C1 segment of cervical spinal cord (tissue), 14 donors: ENCODE data around the gene XPC.
A peak's percentile ranks its signal among the peaks of the same experiment; 100 is the strongest.

Source experiments
- DNase-seq, 14 donors: peaks; one replicate each; lab custom pipeline; 2025; lab: John Stamatoyannopoulos, UW

The XPC gene

DNA sequence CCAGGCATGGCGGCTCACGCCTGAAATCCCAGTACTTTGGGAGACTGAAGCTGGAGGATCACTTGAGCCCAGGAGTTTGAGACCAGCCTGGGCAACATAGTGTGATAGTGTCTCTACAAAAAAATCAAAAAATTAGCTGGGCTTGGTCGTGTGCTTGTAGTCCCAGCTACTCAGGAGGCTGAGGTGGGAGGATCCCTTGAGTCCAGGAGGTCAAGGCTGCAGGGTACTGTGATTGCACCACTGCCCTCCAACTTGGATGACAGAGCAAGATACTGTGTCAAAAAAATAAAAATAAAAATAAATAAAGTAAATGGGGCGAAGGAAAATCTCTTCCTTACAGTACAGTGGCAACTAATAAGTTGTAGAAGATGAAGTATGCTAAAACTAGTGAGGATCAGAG lies 29.8 kb upstream of the XPC start:
- DNase-seq, result no peak

GRCh38 chr3:14206548-14207177 lies 28.3 kb upstream of the XPC start:
- no peak for DNase-seq

- no peak for DNase-seq
Observed at GRCh38 chr3:14204515-14205284, 26.3 kb upstream of the XPC start.

DNA sequence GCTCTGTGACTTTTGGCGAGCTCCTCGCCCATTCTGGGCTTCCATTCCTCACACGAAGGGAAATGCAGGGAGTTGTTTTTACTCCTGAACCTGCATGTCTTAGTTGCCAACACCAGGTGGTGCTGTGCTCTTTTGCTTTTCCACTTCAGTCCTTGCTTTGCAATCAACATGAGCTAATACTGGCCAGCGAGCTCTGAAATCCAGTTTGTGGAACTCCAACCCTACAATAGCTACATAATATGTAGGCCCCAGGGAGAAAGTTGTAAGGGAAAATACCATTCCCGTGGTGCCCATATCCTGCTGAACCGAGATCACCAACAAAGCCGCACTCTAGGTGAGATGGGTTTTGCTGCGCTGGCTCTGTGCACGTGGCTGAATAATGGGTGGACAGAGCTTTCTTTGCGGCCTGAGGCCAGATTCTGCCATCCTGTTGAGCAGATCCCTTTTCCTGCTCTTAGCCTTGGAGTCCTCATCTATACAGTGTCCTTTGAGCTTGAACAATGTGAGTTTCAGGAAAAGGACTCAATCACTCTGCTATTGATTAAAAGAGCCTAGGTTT lies 25.2 kb upstream of the XPC start:
- DNase-seq, result peak in 12 of 14 donors; percentile 16 to 59 (median 36)

DNA sequence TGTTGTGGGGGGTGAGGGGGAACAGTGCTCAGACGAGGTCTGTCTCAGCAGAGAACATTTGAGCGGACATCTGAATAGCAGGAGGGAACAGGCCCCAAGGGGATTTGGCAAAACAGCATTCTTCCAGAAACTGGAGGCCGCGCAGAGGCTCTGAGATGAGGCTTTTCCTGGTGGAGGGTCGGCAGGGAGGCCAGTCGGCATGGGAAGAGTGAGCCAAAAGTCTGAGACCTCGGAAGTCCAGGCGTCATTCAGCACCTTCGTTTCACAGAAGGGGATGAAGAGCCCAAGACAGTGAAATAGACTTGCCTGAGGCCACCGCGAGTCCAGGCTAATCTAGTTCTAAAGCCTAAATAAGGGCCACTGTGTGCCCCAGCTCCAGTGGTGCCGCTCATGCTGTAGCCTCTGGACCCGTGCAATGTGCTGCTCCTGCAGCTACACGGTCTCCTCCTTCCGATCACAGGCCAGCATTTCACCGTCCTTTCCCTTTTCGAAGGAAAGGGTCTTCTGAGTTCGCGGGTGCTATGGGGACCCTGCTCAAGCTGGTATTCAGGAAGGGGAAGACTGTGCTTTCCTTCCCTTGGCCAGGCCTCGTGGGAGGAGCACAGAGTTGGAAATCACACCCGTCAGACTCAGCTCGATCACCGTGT lies 24.6 kb upstream of the XPC start:
- DNase-seq, result no peak

DNA sequence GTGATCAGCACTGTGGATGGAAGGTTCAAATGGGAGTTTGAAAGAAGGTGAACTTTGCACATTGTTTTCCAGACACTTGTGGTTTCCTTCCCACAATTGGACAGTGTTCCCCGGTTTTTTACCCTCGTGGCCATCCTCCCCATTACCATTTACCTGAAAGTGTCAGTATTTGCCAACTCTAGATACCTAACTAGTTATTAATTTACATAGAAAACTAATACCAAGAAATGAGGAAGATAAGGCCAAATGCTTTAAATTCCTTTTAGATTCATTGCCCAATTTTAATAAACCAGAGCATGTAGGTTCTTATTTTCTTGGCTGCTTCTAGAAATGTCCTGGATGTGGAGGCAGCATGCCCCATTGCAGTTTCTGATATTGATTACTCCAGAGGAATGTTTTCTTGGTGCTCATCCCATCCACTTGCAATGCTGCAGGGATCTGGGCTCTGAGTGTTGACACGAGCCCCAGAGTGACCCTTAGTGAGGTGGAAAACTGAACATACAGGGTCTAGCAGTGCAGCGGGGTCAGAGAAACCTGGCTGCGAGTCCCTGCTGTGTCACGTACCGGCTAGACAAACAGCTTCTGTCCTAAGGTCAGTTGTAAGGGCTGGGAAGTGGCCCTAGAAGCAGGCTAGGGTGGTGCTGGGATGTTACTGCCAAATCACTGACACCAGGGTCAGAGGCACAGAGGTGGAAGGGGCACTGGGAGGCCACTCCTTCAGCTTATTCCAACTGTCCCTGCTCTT lies 23.7 kb upstream of the XPC start:
- DNase-seq, result no peak

GRCh38 chr3:14200841-14201240 lies 22.4 kb upstream of the XPC start:
- DNase-seq, result no peak

DNA sequence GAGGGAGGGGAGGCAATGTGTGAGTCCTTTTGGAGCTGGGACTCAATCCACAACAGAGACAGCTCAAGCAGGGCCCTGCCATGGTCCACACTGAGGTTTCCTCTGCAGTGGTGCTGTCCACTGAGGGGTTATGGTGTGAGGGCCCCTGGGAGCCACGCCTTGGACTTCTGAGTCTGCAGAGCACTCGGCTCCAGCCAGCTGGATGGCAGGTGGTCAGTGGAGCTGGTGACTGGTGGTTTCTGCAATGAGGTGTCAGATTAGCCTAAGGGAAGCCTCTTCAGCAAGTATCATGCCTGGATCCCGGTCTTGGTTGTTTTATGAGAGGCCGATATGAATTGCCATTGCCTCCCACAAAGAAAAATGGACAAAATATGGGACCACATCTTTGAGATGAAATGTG lies 21.9 kb upstream of the XPC start:
- no peak for DNase-seq

- DNase-seq, result no peak
Observed at GRCh38 chr3:14199641-14200040, 21.2 kb upstream of the XPC start.

- DNase-seq, result no peak
Observed at GRCh38 chr3:14194865-14195264, 16.5 kb upstream of the XPC start.

GRCh38 chr3:14188041-14188754 lies 9.8 kb upstream of the XPC start:
- DNase-seq, result no peak

DNA sequence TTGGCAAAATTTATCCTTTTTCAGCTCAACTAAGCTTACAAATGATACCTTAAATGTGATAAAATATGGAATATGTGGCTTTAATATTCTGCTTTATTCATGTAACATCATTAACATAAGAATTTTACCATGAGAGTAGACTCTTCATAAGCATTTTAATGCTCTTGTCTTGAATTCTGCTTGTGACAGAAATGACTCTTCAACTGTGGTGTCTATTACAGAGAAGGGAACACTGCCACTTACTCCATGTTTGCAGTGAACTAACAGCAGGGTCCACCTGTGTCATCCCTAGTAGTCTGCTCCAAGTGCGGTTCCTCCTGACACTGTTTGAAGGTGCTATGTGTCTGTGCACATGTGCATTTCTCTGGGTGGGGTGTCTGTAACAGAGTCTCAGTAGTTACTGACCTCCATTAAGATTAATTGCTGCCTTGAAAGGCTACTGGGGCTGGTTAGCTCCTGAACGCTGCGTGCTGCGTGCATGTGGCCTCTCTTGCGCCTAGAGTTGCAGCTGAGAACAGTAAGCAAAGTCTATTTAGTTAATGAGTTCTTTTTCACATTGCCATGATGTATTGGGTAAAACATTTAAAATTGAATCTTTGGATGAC lies 8.6 kb upstream of the XPC start:
- DNase-seq, result no peak

DNA sequence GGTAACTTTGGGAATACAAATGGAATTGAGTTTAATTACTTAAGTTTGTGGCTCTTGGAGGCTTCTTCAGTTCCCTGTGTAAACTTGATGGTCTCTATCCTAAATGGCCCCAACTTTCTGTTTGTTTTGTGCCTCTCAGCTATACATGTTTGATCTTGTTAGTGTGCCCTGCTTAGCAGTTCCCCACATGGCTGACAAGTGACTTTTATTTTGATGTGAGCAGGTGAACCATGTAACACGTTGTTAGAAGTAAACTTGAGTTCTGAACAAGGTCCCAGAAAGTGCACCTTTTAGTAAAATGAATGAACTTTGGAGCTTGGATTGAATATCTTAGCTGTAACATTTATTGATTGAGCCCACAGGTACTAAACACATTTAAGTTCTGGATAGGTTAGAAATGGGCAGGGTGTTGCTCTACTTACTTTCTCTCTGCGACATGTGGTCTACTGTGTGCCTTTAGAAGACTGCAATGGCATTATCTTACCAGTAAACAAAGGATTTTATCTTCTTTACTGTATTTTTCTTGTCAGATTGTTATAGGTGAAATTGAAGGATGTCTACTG lies 4.7 kb upstream of the XPC start:
- no peak for DNase-seq

GRCh38 chr3:14181253-14181652 lies 2.9 kb upstream of the XPC start:
- DNase-seq, result no peak

DNA sequence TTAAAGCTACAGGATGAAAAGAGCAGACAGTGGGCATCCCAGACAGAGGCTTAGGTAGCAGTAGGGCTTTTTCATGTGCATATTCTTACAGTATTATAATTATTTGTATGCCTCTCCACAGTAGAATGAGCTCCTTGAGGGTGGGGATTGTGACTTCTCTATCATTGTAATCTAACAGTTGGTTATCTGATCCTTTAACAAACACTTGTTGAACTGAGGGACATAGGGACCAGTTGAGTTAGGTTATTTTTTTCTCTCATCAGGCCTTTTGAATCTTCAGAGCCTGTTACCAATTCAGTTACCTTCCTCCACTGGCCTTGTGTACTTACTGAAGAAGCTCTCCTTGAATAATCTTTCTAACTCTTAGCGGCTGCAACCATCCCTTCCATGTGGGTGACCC lies 1.4 kb upstream of the XPC start:
- DNase-seq, result no peak

DNA sequence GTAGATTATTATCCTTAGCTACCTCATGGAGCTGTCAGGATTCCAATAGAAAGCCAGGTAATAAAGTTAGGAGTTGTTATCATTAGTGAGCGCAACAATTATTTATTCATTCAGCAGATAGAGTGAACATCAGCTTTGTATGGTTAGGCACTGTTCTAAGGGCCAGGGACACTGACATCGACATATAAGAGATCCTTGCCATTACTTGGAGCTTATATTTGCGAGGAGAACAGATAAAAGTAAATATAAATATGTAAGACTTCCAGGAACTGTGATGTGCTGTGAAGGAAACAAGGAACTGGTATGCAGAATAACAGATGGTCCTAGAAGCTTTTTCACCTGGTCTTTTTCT lies 689 bp upstream of the XPC start:
- DNase-seq, result no peak

DNA sequence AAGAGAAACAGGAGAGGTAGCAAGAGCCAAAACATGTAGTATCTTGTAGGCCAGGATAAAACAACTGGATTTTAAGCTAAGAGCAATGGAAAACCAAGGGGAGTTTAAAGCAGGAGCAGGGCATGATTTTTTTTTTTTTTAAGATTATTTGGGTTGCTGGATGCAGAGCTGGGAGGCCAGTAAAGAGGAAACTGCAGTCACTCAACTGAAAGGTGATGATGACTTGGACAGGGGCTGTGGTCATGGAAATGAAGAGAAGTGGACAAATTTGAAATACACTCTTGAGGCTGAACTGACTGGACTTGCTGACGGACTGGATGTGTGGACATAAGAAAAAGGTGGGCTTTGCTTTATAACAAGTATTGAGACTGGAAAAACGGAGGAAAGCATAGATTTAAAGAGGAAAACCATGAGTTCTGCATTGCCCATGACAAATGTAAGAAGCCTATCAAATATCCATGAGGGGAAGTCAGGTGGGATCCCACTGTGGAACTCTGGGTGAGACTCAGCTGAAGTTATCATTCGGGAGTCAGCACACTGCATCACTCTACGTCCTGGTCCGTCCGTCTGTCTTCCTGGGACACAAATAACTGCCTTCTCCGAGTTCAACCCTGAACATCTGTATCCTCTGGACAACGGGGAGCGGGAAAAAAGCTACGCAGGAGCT lies 688 bp downstream of the XPC start:
- peak in 1 of 14 donors; percentile 64 for DNase-seq

DNA sequence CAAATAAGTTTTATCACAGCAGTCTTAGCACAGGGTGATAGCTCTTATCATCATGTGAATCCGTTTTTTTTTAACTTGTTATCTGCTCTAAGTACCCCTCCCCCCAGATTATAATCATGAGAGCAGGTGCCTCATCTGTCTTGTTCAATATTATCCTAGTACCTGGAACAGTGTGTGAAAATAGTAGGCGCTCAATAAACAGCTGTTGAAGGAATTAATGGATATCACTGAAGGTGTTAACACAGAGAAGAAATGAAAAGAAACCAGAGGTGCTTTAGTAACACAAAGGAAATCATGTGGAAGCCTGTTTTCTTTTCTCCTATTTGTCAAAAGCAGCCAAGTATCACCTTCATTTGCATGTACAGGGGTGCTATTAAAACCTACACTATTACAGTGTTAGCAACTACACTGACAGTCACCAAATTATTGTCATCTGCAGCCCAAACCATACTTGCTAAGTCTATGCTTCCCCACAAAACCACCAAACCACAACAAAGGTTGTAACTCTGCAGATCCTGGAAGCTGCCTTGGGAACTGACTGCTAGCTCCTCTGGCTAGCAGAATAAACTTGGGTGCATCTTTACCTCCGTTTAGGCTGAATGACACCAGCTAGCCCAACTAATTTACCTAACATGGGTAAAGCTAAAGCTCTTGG lies 2.9 kb downstream of the XPC start:
- no peak for DNase-seq

DNA sequence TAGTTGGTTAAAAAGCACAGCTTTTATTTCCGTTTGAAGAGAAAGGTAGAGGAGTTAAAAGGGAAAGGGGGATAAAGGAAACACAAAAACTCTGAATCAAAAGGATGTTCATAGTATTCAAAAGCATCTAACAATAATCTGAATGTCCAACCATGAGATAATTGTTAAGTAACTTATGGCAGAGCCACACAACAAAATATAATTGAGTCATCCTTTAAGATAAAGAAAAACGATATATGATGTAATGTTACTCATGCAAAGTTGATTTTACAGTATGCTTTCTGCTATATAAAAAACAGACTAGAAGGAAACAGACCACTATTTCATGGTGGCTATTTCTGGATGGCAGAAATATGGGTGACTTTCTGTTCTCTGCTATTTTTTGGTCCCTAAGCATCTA lies 3.9 kb downstream of the XPC start:
- no peak for DNase-seq

DNA sequence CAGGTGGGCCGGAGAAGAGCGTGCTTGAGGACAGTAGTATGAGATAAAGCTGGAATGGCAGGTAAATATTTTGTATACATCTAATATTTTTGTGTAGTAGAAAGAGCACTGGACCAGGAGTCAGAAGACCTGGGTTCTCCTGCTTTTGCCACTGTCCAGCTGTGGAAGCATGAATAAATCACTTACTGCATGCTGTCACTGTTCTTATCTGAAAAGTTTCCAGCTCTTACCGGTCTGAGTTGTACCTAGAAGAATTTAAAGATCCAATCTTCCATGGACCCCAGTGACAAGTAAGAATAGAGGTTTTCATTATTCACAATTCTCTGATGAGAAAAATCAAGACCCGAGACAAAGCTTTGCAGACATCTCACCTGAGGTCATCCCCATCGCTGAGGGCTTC lies 5.9 kb downstream of the XPC start:
- DNase-seq, result no peak
